Measurements from ENCODE around the gene CENPP.

The CENPP gene

GRCh38 chr9:92315456-92315855 lies 10.3 kb upstream of the CENPP start:
- DNase-seq: no peak

- DNase-seq: no peak
Observed at GRCh38 chr9:92324431-92324830, 1.3 kb upstream of the CENPP start.

DNA sequence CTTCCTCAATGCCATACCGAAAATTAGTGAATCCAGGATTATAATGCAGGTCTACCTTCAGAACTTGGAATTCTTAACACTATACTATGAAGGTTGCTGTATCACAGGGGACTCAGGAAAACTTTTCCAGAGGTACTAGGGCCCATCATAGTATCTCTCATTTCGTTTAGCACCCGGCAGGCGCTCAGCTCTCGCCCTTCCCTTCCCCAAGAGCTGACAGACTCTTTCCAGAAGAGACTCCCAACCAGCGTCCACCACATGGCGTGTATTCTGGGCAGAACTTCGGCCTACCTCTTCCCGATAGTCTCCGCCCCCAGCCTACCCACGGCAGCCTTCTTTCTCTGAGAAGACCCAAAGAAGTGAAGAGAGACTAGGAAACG lies 874 bp upstream of the CENPP start:
- DNase-seq: no peak

GRCh38 chr9:92325991-92326500 lies 293 bp downstream of the CENPP start:
- no peak for DNase-seq

DNA sequence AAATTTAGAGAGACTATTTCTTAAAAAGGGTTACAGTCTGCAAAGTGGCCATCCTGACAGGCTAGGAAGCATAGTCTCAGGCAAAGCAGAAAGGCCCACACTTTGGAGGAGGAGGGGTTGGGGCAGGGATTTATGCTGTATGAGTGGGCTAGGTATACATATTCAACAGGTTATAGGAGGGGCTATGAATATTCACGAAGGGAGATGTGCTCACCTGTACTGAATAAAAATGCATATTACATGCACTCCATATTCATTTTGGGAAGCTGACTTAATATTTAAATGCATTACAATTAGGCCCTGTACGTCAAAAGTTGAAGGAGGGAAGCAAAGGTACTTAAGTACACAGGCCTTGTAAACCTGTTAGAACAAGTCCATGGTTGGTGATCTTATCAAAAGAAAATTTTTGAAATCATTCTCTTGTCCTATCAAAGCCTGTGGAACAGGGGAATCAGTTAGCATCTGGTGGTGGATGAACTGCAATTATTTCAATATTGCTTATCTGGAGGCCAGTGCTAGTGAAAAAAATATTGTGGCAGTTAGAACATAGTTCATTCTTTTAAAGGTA lies 1.6 kb downstream of the CENPP start:
- no peak for DNase-seq

DNA sequence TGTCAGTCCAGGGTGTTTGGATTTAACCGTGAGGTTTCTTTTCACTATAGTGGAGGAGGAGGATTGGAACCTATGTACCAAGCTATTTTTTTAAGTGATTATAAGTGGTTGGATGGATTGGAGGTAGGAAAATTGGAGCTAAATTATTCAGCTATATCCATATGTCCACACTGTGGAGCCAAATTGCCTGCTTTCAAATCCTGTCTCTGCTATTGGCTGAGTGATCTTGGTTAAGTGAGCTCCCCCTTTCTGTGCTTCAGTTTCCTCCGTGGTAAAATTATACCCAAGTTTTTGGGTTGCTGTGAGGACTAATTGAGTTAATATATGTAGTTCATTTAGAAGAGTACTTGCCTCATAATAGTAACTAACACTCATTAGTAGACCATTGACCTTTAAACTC lies 2.5 kb downstream of the CENPP start:
- DNase-seq: peak; percentile 12

DNA sequence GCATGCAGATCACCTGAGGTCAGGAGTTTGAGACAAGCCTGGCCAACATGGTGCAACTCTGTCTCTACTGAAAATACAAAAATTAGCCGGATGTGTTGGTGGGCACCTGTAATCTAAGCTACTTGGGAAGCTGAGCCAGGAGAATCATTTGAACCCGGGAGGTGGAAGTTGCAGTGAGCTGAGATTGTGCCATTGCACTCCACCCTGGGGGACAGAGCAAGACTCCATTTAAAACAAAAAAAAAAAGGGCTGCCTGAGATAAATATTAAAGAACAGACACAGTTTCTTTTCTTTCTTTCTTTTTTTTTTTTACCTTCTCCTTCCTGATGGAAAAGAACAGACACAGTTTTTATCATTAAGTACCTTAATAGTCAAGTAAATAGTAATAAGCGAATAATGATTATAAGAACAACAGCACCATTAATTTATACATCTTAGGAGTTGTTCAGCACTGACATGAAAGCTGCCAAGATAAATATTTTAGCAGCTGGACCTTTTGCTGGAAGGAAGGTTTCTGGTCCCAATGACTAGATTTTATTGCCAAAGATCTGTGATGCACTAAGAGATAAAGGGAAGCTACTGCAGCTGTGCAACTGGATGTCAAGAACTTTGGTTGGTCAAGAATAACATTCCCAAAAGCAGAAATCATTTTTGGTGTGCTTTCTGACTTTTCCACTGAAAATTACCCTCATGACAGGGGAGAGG lies 7.0 kb downstream of the CENPP start:
- DNase-seq: no peak

- DNase-seq: no peak
Observed at GRCh38 chr9:92333282-92333634, 7.5 kb downstream of the CENPP start.

GRCh38 chr9:92341578-92341977 lies 15.8 kb downstream of the CENPP start:
- DNase-seq: no peak

- no peak for DNase-seq
Observed at GRCh38 chr9:92342825-92343488, 17.2 kb downstream of the CENPP start.

DNA sequence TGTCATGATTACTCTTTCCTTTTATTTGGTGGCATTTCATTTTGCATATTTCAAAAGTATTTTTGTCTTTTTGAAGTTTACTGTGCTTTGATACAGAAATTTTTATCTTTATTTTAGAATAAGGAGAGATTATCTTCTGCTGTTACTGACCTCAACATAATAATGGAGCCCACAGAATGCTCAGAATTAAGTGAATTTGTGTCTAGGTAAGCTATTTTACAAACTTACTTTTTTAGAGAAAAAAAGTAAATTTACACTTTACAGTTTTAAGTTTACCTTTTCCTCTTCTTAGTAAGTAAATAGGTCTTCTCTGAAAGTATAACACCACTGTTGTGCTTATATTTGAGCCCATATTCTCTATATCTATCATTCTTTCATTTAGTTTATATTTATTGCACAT lies 19.8 kb downstream of the CENPP start:
- no peak for DNase-seq

DNA sequence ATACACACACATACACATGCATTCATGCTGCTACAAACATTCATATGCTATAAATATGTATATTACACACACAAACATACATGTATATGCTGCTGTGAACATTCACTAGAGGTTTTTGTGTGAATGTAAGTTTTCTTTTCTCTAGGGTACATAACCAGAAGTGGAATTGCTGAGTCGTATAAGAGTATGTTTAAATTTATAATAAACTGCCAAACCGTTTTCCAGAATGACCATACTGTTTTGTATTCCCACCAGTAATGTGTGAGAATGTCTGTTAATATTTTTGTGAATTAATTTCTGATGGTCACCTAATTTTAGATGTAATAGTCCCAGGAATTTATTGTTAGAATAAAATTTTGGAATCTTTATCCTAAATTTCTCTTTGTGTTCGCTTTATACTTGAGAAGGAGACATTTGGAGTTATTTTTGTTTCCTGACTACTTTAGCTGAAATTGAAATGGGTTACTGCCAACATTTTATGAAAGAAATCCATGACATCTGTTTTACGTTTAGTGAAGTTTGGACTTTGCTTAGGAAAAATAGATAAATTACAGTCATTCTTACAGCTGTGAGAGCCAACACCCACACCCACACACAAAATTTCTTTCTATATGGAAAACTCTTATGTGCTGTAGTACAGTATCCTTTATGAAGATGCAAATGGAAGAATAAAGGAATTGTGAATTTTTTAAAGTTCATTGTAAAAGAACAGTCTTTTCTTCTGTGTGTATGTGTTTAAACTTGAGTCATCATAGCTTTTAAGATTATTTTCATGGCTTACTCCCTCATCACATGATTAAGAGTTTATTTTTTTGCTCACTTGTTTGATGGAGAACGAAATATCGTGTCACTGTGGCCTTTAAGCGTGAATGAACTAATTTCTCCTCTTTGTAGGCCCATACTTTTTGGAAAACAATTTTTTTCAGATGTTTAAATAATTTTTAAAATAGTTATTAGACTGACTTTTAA lies 24.3 kb downstream of the CENPP start:
- no peak for DNase-seq

DNA sequence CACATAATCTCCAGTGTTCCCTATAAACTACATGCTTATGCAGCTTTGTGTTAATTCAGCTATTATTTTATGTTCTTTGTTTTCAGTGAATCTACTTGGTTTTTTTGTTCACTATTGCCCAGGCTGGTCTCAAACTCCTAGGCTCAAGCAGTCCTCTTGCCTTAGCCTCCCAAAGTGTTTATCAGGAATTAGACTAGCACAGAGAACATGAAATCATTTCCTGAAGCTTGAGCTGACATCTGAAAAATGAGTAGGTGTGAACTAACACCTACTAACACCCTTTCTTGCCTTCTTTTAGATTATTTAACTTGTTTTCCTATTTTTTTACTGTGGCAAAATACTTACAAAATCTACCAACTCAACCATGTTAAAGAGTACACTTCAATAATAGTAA lies 25.0 kb downstream of the CENPP start:
- DNase-seq: no peak

DNA sequence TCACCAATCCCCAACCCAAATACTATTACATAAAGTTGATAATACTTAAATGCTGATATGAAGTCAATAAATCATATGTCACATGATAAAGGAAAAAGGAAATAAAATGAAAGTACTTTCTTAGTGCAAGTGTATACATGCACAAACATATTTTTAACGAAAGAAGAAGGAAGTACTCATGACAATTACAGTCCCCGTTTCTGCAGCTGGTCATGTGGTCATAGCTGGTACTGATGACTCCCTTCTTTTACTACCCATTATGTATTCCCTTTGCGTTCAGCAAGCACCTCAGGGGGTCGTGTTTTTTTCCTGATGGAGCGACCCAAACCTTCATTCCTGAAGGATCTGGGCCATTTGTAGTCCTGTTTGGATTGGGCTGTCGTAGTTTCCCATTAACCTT lies 27.3 kb downstream of the CENPP start:
- DNase-seq: no peak

GRCh38 chr9:92359394-92359995 lies 33.7 kb downstream of the CENPP start:
- no peak for DNase-seq

DNA sequence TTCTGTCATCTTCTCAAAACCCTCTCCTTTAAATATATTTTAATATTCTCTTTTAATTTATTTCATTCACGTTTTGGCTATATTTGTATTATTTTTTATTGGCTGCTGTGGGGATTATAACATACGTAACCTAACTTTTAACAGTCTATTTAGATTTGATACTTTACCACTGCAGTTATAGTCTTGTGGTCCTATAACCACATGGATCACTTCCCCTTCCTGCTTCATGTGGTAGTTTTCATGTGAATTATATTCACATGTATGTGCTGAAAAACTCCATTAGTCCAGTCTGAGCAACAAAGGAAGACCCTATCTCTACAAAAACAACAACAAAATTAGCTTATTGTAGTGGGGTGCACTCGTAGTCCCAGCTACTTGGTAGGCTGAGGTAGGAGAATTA lies 34.3 kb downstream of the CENPP start:
- DNase-seq: no peak

- no peak for DNase-seq
Observed at GRCh38 chr9:92369075-92369474, 43.3 kb downstream of the CENPP start.

- no peak for DNase-seq
Observed at GRCh38 chr9:92373167-92373566, 47.4 kb downstream of the CENPP start.

- no peak for DNase-seq
Observed at GRCh38 chr9:92377876-92378275, 52.1 kb downstream of the CENPP start.

- no peak for DNase-seq
Observed at GRCh38 chr9:92378865-92379560, 53.3 kb downstream of the CENPP start.

GRCh38 chr9:92380603-92381002 lies 54.9 kb downstream of the CENPP start:
- DNase-seq: no peak

DNA sequence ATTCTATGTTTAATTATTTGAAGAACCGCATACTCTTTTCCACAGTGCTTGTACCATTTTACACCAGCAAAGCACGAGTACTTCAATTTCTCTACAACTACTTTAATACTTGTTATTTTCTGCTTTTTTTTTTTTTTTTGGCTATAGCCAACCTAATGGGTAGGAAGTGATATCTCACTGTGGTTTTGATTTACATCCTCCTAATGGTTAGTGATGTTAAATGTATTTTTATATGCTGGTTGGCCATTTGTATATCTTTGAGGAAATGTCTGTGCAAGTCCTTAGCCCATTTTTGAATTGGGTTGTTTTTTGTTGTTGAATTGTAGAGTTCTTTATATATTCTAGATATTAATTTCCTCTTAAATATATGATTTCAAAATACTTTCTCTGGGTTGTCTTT lies 56.0 kb downstream of the CENPP start:
- no peak for DNase-seq

All from NCI-H1417 treated with DMSO at 0.1 percent for 48 hours (cell line).